HG02973 (cell line): ENCODE data around the gene SCGB2B2.
A peak's percentile ranks its signal among the peaks of the same experiment; 100 is the strongest.
"Not testable (repeated sequence)": the region's sequence is repeated elsewhere in the genome, so short reads cannot be mapped to it uniquely, and the experiment has no call there.

Experiments
- ATAC-seq: cut with Tn5 transposase; IDR thresholded peaks from one replicate; pipeline ENCODE4 v1.9.1; 2021; ENCODE audit warnings: moderate library complexity; ENCODE audit not compliant: unreplicated experiment

Gene SCGB2B2

GRCh38 chr19:34676697-34677385 is at the start of gene SCGB2B2:
Gene SCGB2B2, minus strand, starts transcription at chr19:34677159. Its CDS starts 82,596 bp downstream, at chr19:34594563.
- ATAC-seq: peak; percentile 46

- ATAC-seq: no peak
These were observed 48.4 kb upstream of the SCGB2B2 start for GRCh38 chr19:34725400-34725799.

- no peak for ATAC-seq
These were observed 45.4 kb upstream of the SCGB2B2 start for GRCh38 chr19:34722353-34722752.

GRCh38 chr19:34715357-34715756 is 38.4 kb upstream of the SCGB2B2 start:
- ATAC-seq: no peak

- ATAC-seq: no peak
These were observed 36.3 kb upstream of the SCGB2B2 start for GRCh38 chr19:34713262-34713637.

- no peak for ATAC-seq
These were observed 35.7 kb upstream of the SCGB2B2 start for GRCh38 chr19:34712395-34713261.

- ATAC-seq: no peak
These were observed 34.9 kb upstream of the SCGB2B2 start for GRCh38 chr19:34711890-34712289.

- ATAC-seq: no peak
These were observed 30.7 kb upstream of the SCGB2B2 start for GRCh38 chr19:34707661-34708060.

- no peak for ATAC-seq
These were observed 15.6 kb upstream of the SCGB2B2 start for GRCh38 chr19:34692549-34692948.

GRCh38 chr19:34690372-34690771 is 13.4 kb upstream of the SCGB2B2 start:
- no peak for ATAC-seq

- no peak for ATAC-seq
These were observed 11.6 kb upstream of the SCGB2B2 start for GRCh38 chr19:34688592-34688991.

GRCh38 chr19:34687348-34687747 is 10.4 kb upstream of the SCGB2B2 start:
- no peak for ATAC-seq

- ATAC-seq: no peak
These were observed 9.5 kb upstream of the SCGB2B2 start for GRCh38 chr19:34686455-34686854.

GRCh38 chr19:34685266-34685665 is 8.3 kb upstream of the SCGB2B2 start:
- ATAC-seq: not testable (repeated sequence)

- ATAC-seq: no peak
These were observed 4.5 kb upstream of the SCGB2B2 start for GRCh38 chr19:34681478-34681877.

- no peak for ATAC-seq
These were observed 1.5 kb upstream of the SCGB2B2 start for GRCh38 chr19:34678421-34678820.

- no peak for ATAC-seq
These were observed 1.1 kb upstream of the SCGB2B2 start for GRCh38 chr19:34678085-34678412.

GRCh38 chr19:34677386-34678084 is 576 bp upstream of the SCGB2B2 start, which contains the start of gene ZNF302:
Gene ZNF302, plus strand, starts transcription at chr19:34677678. Its CDS starts 1,127 bp downstream, at chr19:34678805.
- ATAC-seq: peak; percentile 82

GRCh38 chr19:34675919-34676318 is 1.0 kb downstream of the SCGB2B2 start:
- no peak for ATAC-seq

- no peak for ATAC-seq
These were observed 1.7 kb downstream of the SCGB2B2 start for GRCh38 chr19:34675250-34675649.

GRCh38 chr19:34673590-34673989 is 3.4 kb downstream of the SCGB2B2 start:
- ATAC-seq: no peak

- no peak for ATAC-seq
These were observed 5.0 kb downstream of the SCGB2B2 start for GRCh38 chr19:34671972-34672371.
